HEK293T (cell line): Measurements from ENCODE around the gene WAPL.
"Not testable (repeated sequence)": the region's sequence is repeated elsewhere in the genome, so short reads cannot be mapped to it uniquely, and the experiment has no call there.

Experiments
- CTCF ChIA-PET: fragments of 350-600 bp; formaldehyde crosslinking; extraction: SDS; loops from one replicate; lab custom pipeline; 2021; ENCODE audit warnings: antibody characterized with exemption, inconsistent platforms; lab: Yijun Ruan, JAX
- POLR2A ChIA-PET: fragments of 350-600 bp; formaldehyde crosslinking; extraction: SDS; loops from one replicate; lab custom pipeline; 2020; ENCODE audit warnings: antibody characterized with exemption, inconsistent platforms; lab: Yijun Ruan, JAX
- DNase-seq: peaks from one replicate; pipeline ENCODE4 v3.0.0; 2012; ENCODE audit warnings: mixed read lengths; ENCODE audit errors: extremely low spot score
- ARNT ChIP-seq: fragments of 450-650 bp; IDR thresholded peaks from 2 replicates; pipeline ENCODE4 v1.6.1; 2017; ENCODE audit warnings: mild to moderate bottlenecking
- BHLHE40 ChIP-seq: fragments of 450-650 bp; IDR thresholded peaks from 2 replicates; pipeline ENCODE4 v1.6.1; 2016; ENCODE audit warnings: mild to moderate bottlenecking, moderate library complexity, borderline replicate concordance
- CTBP1 ChIP-seq: fragments of 450-650 bp; IDR thresholded peaks from 2 replicates; pipeline ENCODE4 v1.6.1; 2016; ENCODE audit warnings: borderline replicate concordance
- ELF4 ChIP-seq: fragments of 450-650 bp; IDR thresholded peaks from 2 replicates; pipeline ENCODE4 v1.6.1; 2017; ENCODE audit warnings: antibody characterized with exemption
- FOXA1 ChIP-seq: fragments of 450-650 bp; IDR thresholded peaks from 2 replicates; pipeline ENCODE4 v1.6.1; 2016; ENCODE audit warnings: mild to moderate bottlenecking
- FOXK2 ChIP-seq: fragments of 450-650 bp; IDR thresholded peaks from 2 replicates; pipeline ENCODE4 v1.6.1; 2016; ENCODE audit warnings: mild to moderate bottlenecking
- FOXM1 ChIP-seq: fragments of 450-650 bp; IDR thresholded peaks from 2 replicates; pipeline ENCODE4 v1.6.1; 2017; ENCODE audit warnings: mild to moderate bottlenecking, borderline replicate concordance
- HDGF ChIP-seq: fragments of 450-650 bp; IDR thresholded peaks from 2 replicates; pipeline ENCODE4 v1.6.1; 2017; ENCODE audit warnings: antibody characterized with exemption, borderline replicate concordance
- L3MBTL2 ChIP-seq: fragments of 450-650 bp; conservative IDR thresholded peaks from 2 replicates; pipeline ENCODE4 v1.6.1; 2016; ENCODE audit warnings: mild to moderate bottlenecking
- LEF1 ChIP-seq: fragments of 450-650 bp; IDR thresholded peaks from 2 replicates; pipeline ENCODE4 v1.6.1; 2017; ENCODE audit warnings: mild to moderate bottlenecking, borderline replicate concordance
- NFRKB ChIP-seq: fragments of 450-650 bp; IDR thresholded peaks from 2 replicates; pipeline ENCODE4 v1.6.1; 2016; ENCODE audit warnings: mild to moderate bottlenecking, moderate library complexity
- SP1 ChIP-seq: fragments of 450-650 bp; IDR thresholded peaks from 2 replicates; pipeline ENCODE4 v1.6.1; 2017
- SUZ12 ChIP-seq: fragments of 450-650 bp; IDR thresholded peaks from 2 replicates; pipeline ENCODE4 v1.6.1; 2016; ENCODE audit warnings: mild to moderate bottlenecking
- TARDBP ChIP-seq: fragments of 450-650 bp; IDR thresholded peaks from 2 replicates; pipeline ENCODE4 v1.6.1; 2016
- ZNF384 ChIP-seq: fragments of 450-650 bp; IDR thresholded peaks from 2 replicates; pipeline ENCODE4 v1.6.1; 2016
- TF ChIP-seq, protein P1 (sequence below): fragments of 450-650 bp; IDR thresholded peaks from 2 replicates; pipeline ENCODE4 v1.6.1; 2016

Gene WAPL

GRCh38 chr10:86392723-86393094 is 128.9 kb downstream of the WAPL start:
- no peak for TF ChIP-seq LEF1
- no peak for TF ChIP-seq FOXA1
- no peak for TF ChIP-seq ZNF384
- no peak for TF ChIP-seq TARDBP
- TF ChIP-seq ELF4 = no peak
- TF ChIP-seq NFRKB = no peak
- TF ChIP-seq FOXM1 = no peak
- no peak for TF ChIP-seq FOXK2
- no peak for TF ChIP-seq SP1
- no peak for TF ChIP-seq ARNT
- TF ChIP-seq L3MBTL2 = no peak
- TF ChIP-seq SUZ12 = no peak
- TF ChIP-seq, protein P1, sequence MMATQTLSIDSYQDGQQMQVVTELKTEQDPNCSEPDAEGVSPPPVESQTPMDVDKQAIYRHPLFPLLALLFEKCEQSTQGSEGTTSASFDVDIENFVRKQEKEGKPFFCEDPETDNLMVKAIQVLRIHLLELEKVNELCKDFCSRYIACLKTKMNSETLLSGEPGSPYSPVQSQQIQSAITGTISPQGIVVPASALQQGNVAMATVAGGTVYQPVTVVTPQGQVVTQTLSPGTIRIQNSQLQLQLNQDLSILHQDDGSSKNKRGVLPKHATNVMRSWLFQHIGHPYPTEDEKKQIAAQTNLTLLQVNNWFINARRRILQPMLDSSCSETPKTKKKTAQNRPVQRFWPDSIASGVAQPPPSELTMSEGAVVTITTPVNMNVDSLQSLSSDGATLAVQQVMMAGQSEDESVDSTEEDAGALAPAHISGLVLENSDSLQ = no peak
- no peak for TF ChIP-seq BHLHE40
- TF ChIP-seq CTBP1 = no peak
- no peak for TF ChIP-seq HDGF
- ChIA-PET CTCF (no interaction called here), POLR2A (no interaction called here)
- DNase-seq = no peak

- ChIA-PET POLR2A (interaction anchor here (1.4 kb wide), 1 partner anchor 8 kb away, joined by 3 read pairs; no protein-coding TSS in a partner anchor), CTCF (no interaction called here)
- DNase-seq = no peak
- TF ChIP-seq SUZ12 (no peak), ARNT (no peak), FOXM1 (no peak), NFRKB (no peak), ELF4 (no peak), ZNF384 (no peak), HDGF (no peak), TARDBP (no peak), BHLHE40 (no peak), SP1 (no peak), FOXA1 (no peak), LEF1 (no peak), L3MBTL2 (no peak)
- TF ChIP-seq, protein P1 = no peak
These were observed 129.4 kb downstream of the WAPL start for GRCh38 chr10:86391986-86392722.

DNA sequence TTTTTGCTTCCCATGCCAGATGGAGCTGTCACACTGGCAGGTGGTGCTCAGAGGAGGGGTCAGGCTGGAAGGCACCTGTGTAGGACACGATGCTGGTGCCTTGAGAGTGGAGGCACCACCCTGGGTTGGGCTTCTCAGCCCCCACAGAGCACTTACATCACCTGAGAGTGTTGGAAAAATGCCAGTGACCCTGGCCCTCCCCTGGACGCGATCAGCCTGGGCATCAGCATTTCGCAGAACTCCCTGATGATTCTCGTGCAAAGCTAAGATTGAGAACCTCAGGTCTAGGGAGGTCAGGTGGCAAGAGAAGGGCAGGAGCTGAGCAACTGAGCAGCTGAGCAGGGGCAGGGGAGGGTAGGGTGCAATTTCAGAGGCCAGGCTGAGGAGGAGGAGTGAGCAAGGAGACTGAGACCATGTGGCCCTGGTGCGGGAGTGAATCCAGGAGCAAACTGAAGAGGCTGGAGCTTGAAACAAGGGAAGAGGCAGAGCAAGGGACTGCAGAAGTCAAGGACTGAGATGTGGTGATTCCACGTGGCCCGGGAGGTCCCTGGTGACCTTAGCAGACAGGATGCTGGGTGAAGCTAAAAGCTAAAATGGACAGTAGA is 130.3 kb downstream of the WAPL start:
- no peak for TF ChIP-seq NFRKB
- no peak for TF ChIP-seq ELF4
- TF ChIP-seq FOXK2 = no peak
- no peak for TF ChIP-seq TARDBP
- no peak for TF ChIP-seq ARNT
- POLR2A ChIA-PET = interaction anchor here (1.4 kb wide), 1 partner anchor 8 kb away, joined by 3 read pairs; no protein-coding TSS in a partner anchor
- no peak for DNase-seq
- CTCF ChIA-PET = no interaction called here

GRCh38 chr10:86390337-86391120 is 131.1 kb downstream of the WAPL start:
- ChIA-PET POLR2A (interaction anchor here (1.4 kb wide), 1 partner anchor 9 kb away, joined by 3 read pairs; no protein-coding TSS in a partner anchor), CTCF (interaction anchor here (0.6 kb wide), 1 partner anchor 303 kb away, joined by 7 read pairs; no protein-coding TSS in a partner anchor)
- no peak for DNase-seq
- TF ChIP-seq FOXK2 = no peak
- TF ChIP-seq ARNT = no peak
- TF ChIP-seq FOXA1 = no peak
- no peak for TF ChIP-seq SP1
- TF ChIP-seq NFRKB = no peak
- TF ChIP-seq ZNF384 = no peak
- TF ChIP-seq, protein P1 = no peak
- TF ChIP-seq FOXM1 = no peak
- no peak for TF ChIP-seq TARDBP
- TF ChIP-seq BHLHE40 = no peak
- no peak for TF ChIP-seq CTBP1
- no peak for TF ChIP-seq L3MBTL2
- no peak for TF ChIP-seq LEF1
- TF ChIP-seq SUZ12 = no peak
- TF ChIP-seq HDGF = no peak

DNA sequence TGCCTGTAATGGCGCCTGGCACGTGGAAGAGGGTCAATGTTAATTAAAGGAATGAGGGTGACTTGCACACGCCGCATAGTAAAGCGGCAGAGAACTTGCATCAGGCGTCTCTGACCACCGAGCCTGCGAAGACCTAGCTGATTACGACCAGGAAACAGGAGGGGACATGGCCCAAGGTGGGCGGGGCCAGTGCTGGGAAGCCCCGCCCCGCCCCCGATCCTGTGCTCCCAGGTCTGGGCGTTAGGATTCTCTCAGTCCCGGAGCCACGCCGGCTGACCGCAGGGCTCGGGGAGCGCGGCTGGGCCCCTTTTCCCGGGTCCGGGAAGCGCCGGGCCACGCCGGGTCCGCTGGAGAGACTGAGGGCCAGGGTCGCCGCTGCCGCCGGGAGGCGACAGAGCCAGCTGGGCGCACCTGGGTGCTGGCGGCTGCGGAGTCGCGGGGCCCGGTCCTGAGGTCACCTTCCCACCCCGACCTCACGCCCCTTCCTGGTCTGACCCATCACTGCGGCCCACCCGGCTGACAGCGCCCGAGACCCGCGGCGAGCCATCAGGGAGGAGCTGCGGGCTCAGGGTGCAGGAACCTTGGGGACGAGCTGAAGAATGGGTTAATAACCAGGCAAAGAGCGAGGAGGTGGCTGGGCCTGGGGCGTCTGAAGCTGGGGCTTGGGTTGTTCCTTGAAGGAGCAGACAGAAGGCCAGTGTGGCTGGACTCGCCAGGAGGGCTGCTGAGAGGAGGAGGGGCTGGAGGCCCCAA is 132.0 kb downstream of the WAPL start:
- no peak for DNase-seq
- TF ChIP-seq CTBP1 (no peak), FOXM1 (no peak), HDGF (no peak), FOXK2 (no peak), SP1 (no peak)
- TF ChIP-seq, protein P1 = no peak
- CTCF ChIA-PET = no interaction called here
- POLR2A ChIA-PET = no interaction called here

GRCh38 chr10:86389109-86389440 is 132.5 kb downstream of the WAPL start:
- CTCF ChIA-PET, POLR2A ChIA-PET: not testable (repeated sequence)

More at GRCh38 chr10:86389109-86389440, 132.5 kb downstream of the WAPL start:
- not testable (repeated sequence) for DNase-seq
